C4-2B (cell line): ENCODE results near the gene ZNF281.

Experiments used
- ZFX ChIP-seq: fragments of 450-650 bp; IDR thresholded peaks from 2 replicates; pipeline ENCODE4 v1.6.1; 2017
- TF ChIP-seq, protein P1 (sequence below): fragments of 450-650 bp; conservative IDR thresholded peaks from 2 replicates; pipeline ENCODE4 v1.5.1; 2017; ENCODE audit warnings: mild to moderate bottlenecking

DNA sequence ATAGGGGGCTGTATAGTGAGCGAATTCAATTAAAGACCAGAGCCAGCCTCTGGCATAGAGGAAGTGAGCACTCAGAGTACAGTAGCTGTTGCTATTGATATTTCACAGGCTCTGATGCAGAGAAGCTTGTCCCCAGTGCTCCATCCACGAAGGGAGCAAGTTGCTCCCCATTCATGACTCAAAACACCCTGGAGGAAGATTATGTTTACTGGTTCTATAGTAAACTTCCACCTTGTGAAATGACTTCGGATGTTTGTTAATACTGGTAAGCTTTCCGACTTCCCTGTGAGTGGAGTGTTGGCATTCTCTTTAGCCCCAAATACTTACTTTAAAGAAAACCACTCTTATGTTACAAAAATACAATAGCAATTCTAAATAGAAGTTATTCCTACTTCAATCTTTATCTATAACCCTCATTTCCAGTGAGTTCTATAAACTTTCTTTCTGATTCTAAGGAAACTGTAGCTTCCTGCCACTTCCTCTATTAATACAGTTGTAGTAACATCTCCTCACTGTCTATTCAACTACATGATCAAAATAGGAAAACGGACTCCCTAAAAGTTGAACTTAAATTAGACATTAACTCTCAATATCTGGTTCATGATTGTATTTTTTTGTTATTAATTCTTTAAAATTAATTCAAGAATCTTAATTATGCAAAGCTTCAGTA lies 46.4 kb downstream of the ZNF281 start:
- TF ChIP-seq, protein P1, sequence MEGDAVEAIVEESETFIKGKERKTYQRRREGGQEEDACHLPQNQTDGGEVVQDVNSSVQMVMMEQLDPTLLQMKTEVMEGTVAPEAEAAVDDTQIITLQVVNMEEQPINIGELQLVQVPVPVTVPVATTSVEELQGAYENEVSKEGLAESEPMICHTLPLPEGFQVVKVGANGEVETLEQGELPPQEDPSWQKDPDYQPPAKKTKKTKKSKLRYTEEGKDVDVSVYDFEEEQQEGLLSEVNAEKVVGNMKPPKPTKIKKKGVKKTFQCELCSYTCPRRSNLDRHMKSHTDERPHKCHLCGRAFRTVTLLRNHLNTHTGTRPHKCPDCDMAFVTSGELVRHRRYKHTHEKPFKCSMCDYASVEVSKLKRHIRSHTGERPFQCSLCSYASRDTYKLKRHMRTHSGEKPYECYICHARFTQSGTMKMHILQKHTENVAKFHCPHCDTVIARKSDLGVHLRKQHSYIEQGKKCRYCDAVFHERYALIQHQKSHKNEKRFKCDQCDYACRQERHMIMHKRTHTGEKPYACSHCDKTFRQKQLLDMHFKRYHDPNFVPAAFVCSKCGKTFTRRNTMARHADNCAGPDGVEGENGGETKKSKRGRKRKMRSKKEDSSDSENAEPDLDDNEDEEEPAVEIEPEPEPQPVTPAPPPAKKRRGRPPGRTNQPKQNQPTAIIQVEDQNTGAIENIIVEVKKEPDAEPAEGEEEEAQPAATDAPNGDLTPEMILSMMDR: no peak
- no peak for TF ChIP-seq ZFX
